DOHH2 (cell line): Measurements from ENCODE around the gene HFE.

Experiments used
- H3F3A ChIP-seq: fragments of 200-600 bp; sonication (generic), shearing (Covaris generic); 2 replicates; pipeline ENCODE4 v1.6.0; 2016; ENCODE audit warnings: antibody characterized with exemption, mild to moderate bottlenecking; ENCODE audit not compliant: control insufficient read depth, insufficient read depth
- H3K27ac ChIP-seq: fragments of 200-600 bp; sonication (generic); 2 replicates; pipeline ENCODE4 v1.5.1; 2014; ENCODE audit warnings: low read depth, mild to moderate bottlenecking, low read length, moderate library complexity
- H3K27me3 ChIP-seq: fragments of 200-600 bp; sonication (generic); 2 replicates; pipeline ENCODE4 v1.6.1; 2014; ENCODE audit warnings: mild to moderate bottlenecking, low read length, mixed read lengths; ENCODE audit not compliant: control insufficient read depth
- H3K36me3 ChIP-seq: fragments of 200-600 bp; sonication (generic); 2 replicates; pipeline ENCODE4 v1.6.1; 2014; ENCODE audit warnings: mild to moderate bottlenecking, low read length, moderate library complexity, mixed read lengths; ENCODE audit not compliant: control insufficient read depth
- H3K4me1 ChIP-seq: fragments of 200-600 bp; sonication (generic); 2 replicates; pipeline ENCODE4 v1.6.1; 2014; ENCODE audit warnings: mild to moderate bottlenecking, low read length, mixed read lengths; ENCODE audit not compliant: control insufficient read depth
- H3K4me2 ChIP-seq: fragments of 200-600 bp; sonication (generic); 2 replicates; pipeline ENCODE4 v1.6.0; 2014; ENCODE audit warnings: mild to moderate bottlenecking, low read length, moderate library complexity
- H3K4me3 ChIP-seq: fragments of 200-600 bp; sonication (generic); 2 replicates; pipeline ENCODE4 v1.5.1; 2014; ENCODE audit warnings: mild to moderate bottlenecking, low read length, mixed read lengths
- H3K79me2 ChIP-seq: fragments of 200-600 bp; sonication (generic); 2 replicates; pipeline ENCODE4 v1.6.1; 2014; ENCODE audit warnings: mild to moderate bottlenecking, low read length, mixed read lengths; ENCODE audit not compliant: control insufficient read depth
- H3K9me2 ChIP-seq: fragments of 200-600 bp; sonication (generic); replicated peaks from 2 replicates; pipeline ENCODE4 v1.6.1; 2014; ENCODE audit warnings: mild to moderate bottlenecking, low read length, mixed read lengths; ENCODE audit not compliant: control insufficient read depth
- H3K9me3 ChIP-seq: fragments of 200-600 bp; sonication (generic); 2 replicates; pipeline ENCODE4 v1.6.1; 2014; ENCODE audit warnings: antibody characterized with exemption, low read length, mixed read lengths; ENCODE audit not compliant: control insufficient read depth, insufficient read depth
- H4K20me1 ChIP-seq: fragments of 200-600 bp; sonication (generic); 2 replicates; pipeline ENCODE4 v1.6.0; 2014; ENCODE audit warnings: low read depth, mild to moderate bottlenecking, antibody characterized with exemption, low read length, moderate library complexity; ENCODE audit not compliant: control insufficient read depth, insufficient read depth
- EZH2phosphoT487 ChIP-seq: fragments of 200-600 bp; sonication (generic); IDR thresholded peaks from 2 replicates; pipeline ENCODE4 v1.6.1; 2017; ENCODE audit warnings: borderline replicate concordance, mild to moderate bottlenecking, antibody characterized with exemption, low read length, moderate library complexity, mixed read lengths
- TF ChIP-seq, protein P1 (sequence below): fragments of 200-600 bp; sonication (generic); IDR thresholded peaks from one replicate; pipeline ENCODE4 v1.5.1; 2014; ENCODE audit warnings: antibody characterized with exemption, mild to moderate bottlenecking, low read depth, low read length; ENCODE audit not compliant: poor library complexity, severe bottlenecking

Gene HFE

DNA sequence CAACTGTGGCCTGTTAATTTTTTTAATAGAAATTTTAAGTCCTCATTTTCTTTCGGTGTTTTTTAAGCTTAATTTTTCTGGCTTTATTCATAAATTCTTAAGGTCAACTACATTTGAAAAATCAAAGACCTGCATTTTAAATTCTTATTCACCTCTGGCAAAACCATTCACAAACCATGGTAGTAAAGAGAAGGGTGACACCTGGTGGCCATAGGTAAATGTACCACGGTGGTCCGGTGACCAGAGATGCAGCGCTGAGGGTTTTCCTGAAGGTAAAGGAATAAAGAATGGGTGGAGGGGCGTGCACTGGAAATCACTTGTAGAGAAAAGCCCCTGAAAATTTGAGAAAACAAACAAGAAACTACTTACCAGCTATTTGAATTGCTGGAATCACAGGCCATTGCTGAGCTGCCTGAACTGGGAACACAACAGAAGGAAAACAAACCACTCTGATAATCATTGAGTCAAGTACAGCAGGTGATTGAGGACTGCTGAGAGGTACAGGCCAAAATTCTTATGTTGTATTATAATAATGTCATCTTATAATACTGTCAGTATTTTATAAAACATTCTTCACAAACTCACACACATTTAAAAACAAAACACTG lies 10.1 kb downstream of the HFE start:
- no peak for TF ChIP-seq EZH2phosphoT487
- TF ChIP-seq, protein P1, sequence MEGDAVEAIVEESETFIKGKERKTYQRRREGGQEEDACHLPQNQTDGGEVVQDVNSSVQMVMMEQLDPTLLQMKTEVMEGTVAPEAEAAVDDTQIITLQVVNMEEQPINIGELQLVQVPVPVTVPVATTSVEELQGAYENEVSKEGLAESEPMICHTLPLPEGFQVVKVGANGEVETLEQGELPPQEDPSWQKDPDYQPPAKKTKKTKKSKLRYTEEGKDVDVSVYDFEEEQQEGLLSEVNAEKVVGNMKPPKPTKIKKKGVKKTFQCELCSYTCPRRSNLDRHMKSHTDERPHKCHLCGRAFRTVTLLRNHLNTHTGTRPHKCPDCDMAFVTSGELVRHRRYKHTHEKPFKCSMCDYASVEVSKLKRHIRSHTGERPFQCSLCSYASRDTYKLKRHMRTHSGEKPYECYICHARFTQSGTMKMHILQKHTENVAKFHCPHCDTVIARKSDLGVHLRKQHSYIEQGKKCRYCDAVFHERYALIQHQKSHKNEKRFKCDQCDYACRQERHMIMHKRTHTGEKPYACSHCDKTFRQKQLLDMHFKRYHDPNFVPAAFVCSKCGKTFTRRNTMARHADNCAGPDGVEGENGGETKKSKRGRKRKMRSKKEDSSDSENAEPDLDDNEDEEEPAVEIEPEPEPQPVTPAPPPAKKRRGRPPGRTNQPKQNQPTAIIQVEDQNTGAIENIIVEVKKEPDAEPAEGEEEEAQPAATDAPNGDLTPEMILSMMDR: peak; percentile 73
- Histone ChIP-seq H3K4me1 (peaks cover 10% of the 10 kb centered on the region), H3K27me3 (no peaks in the 10 kb centered on the region), H3K9me3 (no peaks in the 10 kb centered on the region), H4K20me1 (no peaks in the 10 kb centered on the region), H3K36me3 (no peaks in the 10 kb centered on the region), H3K27ac (no peak overlapping the region), H3K4me3 (no peak overlapping the region), H3K9me2 (no peaks in the 10 kb centered on the region), H3F3A (0 out of 2 replicates have a peak, but pooled peaks cover 3% of the 10 kb centered on the region), H3K79me2 (no peaks in the 10 kb centered on the region), H3K4me2 (no peak overlapping the region)

DNA sequence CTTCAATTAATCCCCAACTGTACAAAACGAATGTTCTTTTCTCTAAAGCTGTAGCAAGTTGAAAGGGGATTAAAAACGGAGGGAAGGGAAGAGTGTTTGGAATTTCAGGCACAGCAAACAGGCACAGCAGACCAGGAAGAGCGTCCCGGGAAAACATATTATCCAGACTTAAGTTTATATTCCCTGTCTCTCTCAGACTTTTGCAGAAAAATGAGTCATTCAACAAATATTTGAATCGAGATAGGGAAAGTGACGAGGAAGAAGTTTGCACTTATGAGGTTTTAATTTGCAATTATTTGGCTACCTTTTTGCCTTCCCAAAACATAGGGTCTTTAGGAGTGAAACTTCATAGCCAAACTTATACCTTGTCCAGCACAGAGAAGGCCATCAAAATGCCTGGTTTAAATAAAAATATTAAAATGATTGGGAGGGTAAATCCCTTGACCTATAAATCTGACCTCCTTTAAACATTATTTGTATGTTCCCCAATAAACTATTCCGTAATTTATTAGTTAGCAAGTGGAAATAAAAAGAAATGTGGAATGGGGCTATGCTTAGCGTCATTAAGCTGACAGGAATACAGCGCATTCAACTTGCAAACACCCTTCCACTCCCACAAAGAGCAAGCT lies 16.0 kb downstream of the HFE start:
- peak overlapping the region; percentile 93 for H3K27ac ChIP-seq
- H3K4me3 ChIP-seq: peak overlapping the region; percentile 74
- H3K9me3 ChIP-seq: no peaks in the 10 kb centered on the region
- no peaks in the 10 kb centered on the region for H3K27me3 ChIP-seq
- H3K79me2 ChIP-seq: no peaks in the 10 kb centered on the region
- no peaks in the 10 kb centered on the region for H3K9me2 ChIP-seq
- H3K4me1 ChIP-seq: peaks cover 25% of the 10 kb centered on the region
- H4K20me1 ChIP-seq: no peaks in the 10 kb centered on the region
- peak overlapping the region; percentile 88 for H3K4me2 ChIP-seq
- TF ChIP-seq, protein P1: no peak
- no peak for TF ChIP-seq EZH2phosphoT487
- H3F3A ChIP-seq: peaks cover 16% of the 10 kb centered on the region
- H3K36me3 ChIP-seq: no peaks in the 10 kb centered on the region

DNA sequence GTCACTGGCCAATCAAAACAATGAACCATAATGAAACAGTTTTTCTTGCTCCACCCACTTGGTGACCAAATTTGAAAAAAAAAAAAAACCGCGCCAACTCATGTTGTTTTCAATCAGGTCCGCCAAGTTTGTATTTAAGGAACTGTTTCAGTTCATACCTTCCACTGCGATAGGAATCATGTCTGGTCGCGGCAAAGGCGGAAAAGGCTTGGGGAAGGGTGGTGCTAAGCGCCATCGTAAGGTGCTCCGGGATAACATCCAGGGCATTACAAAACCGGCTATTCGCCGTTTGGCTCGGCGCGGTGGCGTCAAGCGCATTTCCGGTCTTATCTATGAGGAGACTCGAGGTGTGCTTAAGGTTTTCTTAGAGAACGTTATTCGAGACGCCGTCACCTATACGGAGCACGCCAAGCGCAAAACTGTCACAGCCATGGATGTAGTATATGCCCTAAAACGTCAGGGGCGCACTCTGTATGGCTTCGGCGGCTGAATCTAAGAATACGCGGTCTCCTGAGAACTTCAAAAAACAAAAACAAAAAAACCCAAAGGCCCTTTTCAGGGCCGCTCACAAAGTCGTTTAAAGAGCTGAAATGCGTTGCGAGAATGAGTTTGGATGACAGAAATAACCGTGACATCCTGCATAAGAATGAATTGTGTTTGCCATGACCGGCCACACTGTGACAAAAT lies 16.7 kb downstream of the HFE start:
- Histone ChIP-seq H3F3A (peaks cover 16% of the 10 kb centered on the region), H3K4me3 (peak overlapping the region; percentile 74), H3K36me3 (no peaks in the 10 kb centered on the region), H3K4me2 (peak overlapping the region; percentile 88), H3K4me1 (peaks cover 25% of the 10 kb centered on the region), H3K27me3 (no peaks in the 10 kb centered on the region), H3K79me2 (no peaks in the 10 kb centered on the region), H3K9me3 (no peaks in the 10 kb centered on the region), H3K9me2 (no peaks in the 10 kb centered on the region), H4K20me1 (no peaks in the 10 kb centered on the region), H3K27ac (peak overlapping the region; percentile 93)
- TF ChIP-seq, protein P1: peak; percentile 61
- TF ChIP-seq EZH2phosphoT487: no peak
